Effector CD4-positive, alpha-beta T cell (primary cell): Measurements from ENCODE around the gene PRSS16.
A peak's percentile ranks its signal among the peaks of the same experiment; 100 is the strongest.
"Not testable (repeated sequence)": the region's sequence is repeated elsewhere in the genome, so short reads cannot be mapped to it uniquely, and the experiment has no call there.

ENCODE experiments used
- DNase-seq: peaks from one replicate; pipeline ENCODE4 v3.0.0-alpha.2; 2020

PRSS16 gene

GRCh38 chr6:27248783-27249182, 1.3 kb downstream of the PRSS16 start:
- DNase-seq, result no peak

- DNase-seq, result peak; percentile 3
Observed at GRCh38 chr6:27250277-27251111, 3.0 kb downstream of the PRSS16 start.

- DNase-seq, result peak; percentile 12
Observed at GRCh38 chr6:27251112-27251605, 3.7 kb downstream of the PRSS16 start.

- peak; percentile 9 for DNase-seq
Observed at GRCh38 chr6:27251606-27252251, 4.2 kb downstream of the PRSS16 start.

GRCh38 chr6:27254566-27254965, 7.1 kb downstream of the PRSS16 start:
- no peak for DNase-seq

- no peak for DNase-seq
Observed at GRCh38 chr6:27255866-27256265, 8.4 kb downstream of the PRSS16 start.

- DNase-seq, result no peak
Observed at GRCh38 chr6:27260369-27260768, 12.9 kb downstream of the PRSS16 start.

- DNase-seq, result no peak
Observed at GRCh38 chr6:27260836-27261375, 13.4 kb downstream of the PRSS16 start.

- DNase-seq, result no peak
Observed at GRCh38 chr6:27263886-27264285, 16.4 kb downstream of the PRSS16 start.

- not testable (repeated sequence) for DNase-seq
Observed at GRCh38 chr6:27267003-27267402, 19.5 kb downstream of the PRSS16 start.

- DNase-seq, result no peak
Observed at GRCh38 chr6:27267857-27268434, 20.4 kb downstream of the PRSS16 start.

GRCh38 chr6:27268803-27269202, 21.3 kb downstream of the PRSS16 start:
- no peak for DNase-seq

- no peak for DNase-seq
Observed at GRCh38 chr6:27273783-27274182, 26.3 kb downstream of the PRSS16 start.

- DNase-seq, result no peak
Observed at GRCh38 chr6:27275025-27275956, 27.8 kb downstream of the PRSS16 start.

GRCh38 chr6:27279513-27280063, 32.1 kb downstream of the PRSS16 start:
- DNase-seq, result no peak

GRCh38 chr6:27280064-27280539, 32.6 kb downstream of the PRSS16 start:
- no peak for DNase-seq

GRCh38 chr6:27280540-27281000, 33.1 kb downstream of the PRSS16 start:
- DNase-seq, result no peak

- no peak for DNase-seq
Observed at GRCh38 chr6:27281105-27281539, 33.6 kb downstream of the PRSS16 start.

- no peak for DNase-seq
Observed at GRCh38 chr6:27281569-27281968, 34.1 kb downstream of the PRSS16 start.

GRCh38 chr6:27283279-27283678, 35.8 kb downstream of the PRSS16 start:
- DNase-seq, result no peak

GRCh38 chr6:27286141-27286540, 38.6 kb downstream of the PRSS16 start:
- no peak for DNase-seq

GRCh38 chr6:27287751-27288135, 40.2 kb downstream of the PRSS16 start:
- no peak for DNase-seq
